ENCODE measurements around the gene TOR1AIP2.

Gene TOR1AIP2

GRCh38 chr1:179883745-179884138 is 6.1 kb upstream of the TOR1AIP2 start:
- no peaks in the 10 kb centered on the region for H3K27me3 ChIP-seq (ENCODE audit: insufficient read depth, poor library complexity, severe bottlenecking)
- TF ChIP-seq CTCF (IDR thresholded peaks at IDR 0.05; ENCODE audit: poor library complexity, severe bottlenecking): no peak
- peak overlapping the region; percentile 70 for H3K4me3 ChIP-seq (ENCODE audit: severe bottlenecking)
- ATAC-seq (ENCODE audit: low read depth) (peak; percentile 59), DNase-seq (ENCODE audit: low spot score) (peak; percentile 65)
- H3K36me3 ChIP-seq (ENCODE audit: low read depth): peaks cover 37% of the 10 kb centered on the region
- peak overlapping the region; percentile 90 for H3K27ac ChIP-seq (ENCODE audit: poor library complexity, severe bottlenecking)
- peaks cover 12% of the 10 kb centered on the region for H3K4me1 ChIP-seq (ENCODE audit: insufficient read depth, poor library complexity, severe bottlenecking)
- no peaks in the 10 kb centered on the region for H3K9me3 ChIP-seq (ENCODE audit: severe bottlenecking)

GRCh38 chr1:179883040-179883744 is 5.6 kb upstream of the TOR1AIP2 start:
- no peaks in the 10 kb centered on the region for H3K9me3 ChIP-seq (ENCODE audit: severe bottlenecking)
- peaks cover 12% of the 10 kb centered on the region for H3K4me1 ChIP-seq (ENCODE audit: insufficient read depth, poor library complexity, severe bottlenecking)
- H3K27me3 ChIP-seq (ENCODE audit: insufficient read depth, poor library complexity, severe bottlenecking): no peaks in the 10 kb centered on the region
- no peak for TF ChIP-seq CTCF (IDR thresholded peaks at IDR 0.05; ENCODE audit: poor library complexity, severe bottlenecking)
- DNase-seq (ENCODE audit: low spot score) (no peak), ATAC-seq (ENCODE audit: low read depth) (no peak)
- H3K4me3 ChIP-seq (ENCODE audit: severe bottlenecking): peak overlapping the region; percentile 70
- peaks cover 31% of the 10 kb centered on the region for H3K36me3 ChIP-seq (ENCODE audit: low read depth)
- peak overlapping the region; percentile 90 for H3K27ac ChIP-seq (ENCODE audit: poor library complexity, severe bottlenecking)

- no peaks in the 10 kb centered on the region for H3K9me3 ChIP-seq (ENCODE audit: severe bottlenecking)
- peak within 1 kb of the TSS; percentile 70 for H3K4me3 ChIP-seq (ENCODE audit: severe bottlenecking)
- peaks cover 12% of the 10 kb centered on the region for H3K4me1 ChIP-seq (ENCODE audit: insufficient read depth, poor library complexity, severe bottlenecking)
- H3K36me3 ChIP-seq (ENCODE audit: low read depth): peaks cover 29% of the 10 kb centered on the region
- no peaks in the 10 kb centered on the region for H3K27me3 ChIP-seq (ENCODE audit: insufficient read depth, poor library complexity, severe bottlenecking)
- H3K27ac ChIP-seq (ENCODE audit: poor library complexity, severe bottlenecking): peak within 1 kb of the TSS; percentile 90
- DNase-seq (ENCODE audit: low spot score) (peak; percentile 96), ATAC-seq (ENCODE audit: low read depth) (peak; percentile 69)
- TF ChIP-seq CTCF (IDR thresholded peaks at IDR 0.05; ENCODE audit: poor library complexity, severe bottlenecking): no peak
Measured at GRCh38 chr1:179882253-179883039, 4.8 kb upstream of the TOR1AIP2 start, which contains the start of gene TOR1AIP1. TSS of gene TOR1AIP1 (plus strand) at chr1:179882285. CDS start at chr1:179882503, 218 bp downstream.

GRCh38 chr1:179881642-179882252 is 4.1 kb upstream of the TOR1AIP2 start:
- DNase-seq (ENCODE audit: low spot score): no peak
- H3K9me3 ChIP-seq (ENCODE audit: severe bottlenecking): no peaks in the 10 kb centered on the region
- H3K36me3 ChIP-seq (ENCODE audit: low read depth): peaks cover 29% of the 10 kb centered on the region
- H3K4me1 ChIP-seq (ENCODE audit: insufficient read depth, poor library complexity, severe bottlenecking): peaks cover 12% of the 10 kb centered on the region
- no peak for TF ChIP-seq CTCF (IDR thresholded peaks at IDR 0.05; ENCODE audit: poor library complexity, severe bottlenecking)
- peak overlapping the region; percentile 90 for H3K27ac ChIP-seq (ENCODE audit: poor library complexity, severe bottlenecking)
- peak overlapping the region; percentile 70 for H3K4me3 ChIP-seq (ENCODE audit: severe bottlenecking)
- no peaks in the 10 kb centered on the region for H3K27me3 ChIP-seq (ENCODE audit: insufficient read depth, poor library complexity, severe bottlenecking)
- ATAC-seq (ENCODE audit: low read depth): no peak

Measured in RWPE2 (cell line).